Common myeloid progenitor, CD34-positive (primary cell): ENCODE data around the gene ZFYVE16.
A peak's percentile ranks its signal among the peaks of the same experiment; 100 is the strongest.

Experiments used
- CTCF ChIA-PET: fragments of 350-600 bp; sonication (Branson Sonifier 250); formaldehyde crosslinking; loops from one replicate; lab custom pipeline; 2021; ENCODE audit warnings: antibody characterized with exemption; lab: Charles Lee
- POLR2A ChIA-PET: fragments of 350-600 bp; sonication (Branson Sonifier 250); formaldehyde crosslinking; loops from one replicate; lab custom pipeline; 2021; ENCODE audit warnings: antibody characterized with exemption; lab: Charles Lee
- DNase-seq, 3 donors: peaks; one replicate each; pipeline versions ENCODE4 v3.0.0 to v3.0.0-alpha.2; 2013
- H3K27ac ChIP-seq, 2 experiments: 1 replicate in 1 of 2; 2 replicates in 1 of 2; pipeline ENCODE4 v1.7.0; 2013; ENCODE audit warnings: inconsistent platforms in 2 of 2, low read length in 2 of 2, mild to moderate bottlenecking in 2 of 2, low read depth in 1 of 2, moderate library complexity in 1 of 2; ENCODE audit not compliant: severe bottlenecking in 2 of 2, insufficient read depth in 1 of 2, poor library complexity in 1 of 2
- H3K27me3 ChIP-seq, 5 experiments: replicated peaks in 2 of 5; 1 replicate in 3 of 5; 2 replicates in 2 of 5; pipeline versions ENCODE4 v1.6.1 to v1.7.0; 2013; ENCODE audit warnings: low read length in 4 of 5, mild to moderate bottlenecking in 2 of 5, moderate library complexity in 2 of 5, inconsistent platforms in 1 of 5; ENCODE audit not compliant: insufficient read depth in 5 of 5, control insufficient read depth in 4 of 5
- H3K36me3 ChIP-seq, 4 experiments: 1 replicate in 2 of 4; 2 replicates in 2 of 4; pipeline versions ENCODE4 v1.6.1 to v1.7.0; 2013; ENCODE audit warnings: low read length in 3 of 4, control low read depth in 1 of 4, mild to moderate bottlenecking in 1 of 4; ENCODE audit not compliant: control insufficient read depth in 4 of 4, insufficient read depth in 4 of 4
- H3K4me1 ChIP-seq, 4 experiments: 1 replicate in 3 of 4; 2 replicates in 1 of 4; pipeline versions ENCODE4 v1.6.1 to v1.7.1; 2013; ENCODE audit warnings: low read length in 3 of 4, mild to moderate bottlenecking in 3 of 4, control low read depth in 1 of 4, inconsistent platforms in 1 of 4, moderate library complexity in 1 of 4; ENCODE audit not compliant: control insufficient read depth in 4 of 4, insufficient read depth in 4 of 4; ENCODE audit errors: control extremely low read depth in 1 of 4
- H3K4me3 ChIP-seq, 7 experiments: 1 replicate in 4 of 7; 2 replicates in 3 of 7; pipeline versions ENCODE4 v1.5.1 to v1.7.0; 2013; ENCODE audit warnings: mild to moderate bottlenecking in 7 of 7, low read length in 6 of 7, moderate library complexity in 6 of 7, inconsistent platforms in 2 of 7, low read depth in 2 of 7, control low read depth in 1 of 7; ENCODE audit not compliant: insufficient read depth in 4 of 7, control insufficient read depth in 1 of 7; ENCODE audit errors: extremely low read depth in 1 of 7
- H3K9me3 ChIP-seq, 5 experiments: 1 replicate in 4 of 5; 2 replicates in 1 of 5; pipeline versions ENCODE4 v1.6.1 to v1.7.1; 2013; ENCODE audit warnings: low read length in 4 of 5, mild to moderate bottlenecking in 2 of 5, inconsistent platforms in 1 of 5, low read depth in 1 of 5, moderate library complexity in 1 of 5; ENCODE audit not compliant: control insufficient read depth in 4 of 5, insufficient read depth in 2 of 5; ENCODE audit errors: control extremely low read depth in 1 of 5
- WGBS: methylation state at CpG from one replicate; pipeline ENCODE4 v1.1.5; 2013; ENCODE audit not compliant: insufficient coverage; 5-methylcytosine and 5-hydroxymethylcytosine counted together

The ZFYVE16 gene

DNA sequence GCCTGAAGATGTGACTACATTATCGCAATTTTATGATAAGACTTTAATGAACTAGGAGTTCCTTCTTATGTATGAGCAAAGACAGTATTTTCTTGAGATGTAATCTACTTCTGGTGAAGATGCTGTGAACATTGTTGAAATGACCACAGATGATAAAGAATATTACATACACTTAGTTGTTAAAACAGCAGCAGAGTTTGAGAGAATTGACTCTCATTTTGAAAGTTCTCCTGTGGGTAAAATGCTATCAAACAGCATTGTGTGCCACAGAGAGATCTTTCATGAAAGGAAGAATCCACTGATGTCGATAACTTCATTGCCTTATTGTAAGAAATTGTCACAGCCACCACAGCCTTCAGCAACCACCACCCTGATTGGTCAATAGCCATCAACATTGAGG lies 88.0 kb downstream of the ZFYVE16 start:
- H3K4me1 ChIP-seq, result no peaks in the 10 kb centered on the region
- H3K36me3 ChIP-seq, result no peaks in the 10 kb centered on the region
- no peak for DNase-seq
- H3K4me3 ChIP-seq, result no peak overlapping the region
- ChIA-PET POLR2A (no interaction called here), CTCF (no interaction called here)
- no peak overlapping the region for H3K27ac ChIP-seq
- no peaks in the 10 kb centered on the region for H3K9me3 ChIP-seq
- no peaks in the 10 kb centered on the region for H3K27me3 ChIP-seq
- WGBS, result no CpG with 5 or more reads among the region's 2 CpGs

DNA sequence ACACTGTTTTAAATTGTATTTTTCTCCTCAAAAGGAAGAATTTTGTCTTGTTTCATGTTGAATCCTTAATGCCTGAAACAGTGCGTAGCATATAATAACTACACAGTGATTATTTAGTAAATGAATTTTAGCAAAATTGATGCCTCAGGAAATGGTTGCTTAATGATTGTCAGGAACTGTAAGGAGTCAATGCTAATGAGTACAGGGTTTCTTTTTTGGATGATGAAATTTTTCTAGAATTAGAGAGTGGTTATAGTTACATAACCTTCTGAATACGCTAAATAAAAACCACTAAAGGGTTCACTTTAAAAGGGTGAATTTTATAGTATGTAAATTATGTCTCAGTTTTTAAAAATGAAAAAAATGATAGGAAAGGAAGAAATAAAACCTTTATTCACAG lies 94.9 kb downstream of the ZFYVE16 start:
- Histone ChIP-seq H3K27me3 (no peaks in the 10 kb centered on the region), H3K36me3 (peaks cover 0 to 2% (median 0%) of the 10 kb centered on the region in 4 experiments), H3K4me1 (peaks cover 0 to 5% (median 2%) of the 10 kb centered on the region in 4 experiments), H3K9me3 (no peaks in the 10 kb centered on the region), H3K27ac (no peak overlapping the region), H3K4me3 (no peak overlapping the region)
- ChIA-PET CTCF (interaction anchor here (1.3 kb wide), 1 partner anchor 9 kb away, joined by 4 read pairs; no protein-coding TSS in a partner anchor), POLR2A (no interaction called here)
- no CpG with 5 or more reads among the region's 2 CpGs for WGBS
- no peak for DNase-seq

DNA sequence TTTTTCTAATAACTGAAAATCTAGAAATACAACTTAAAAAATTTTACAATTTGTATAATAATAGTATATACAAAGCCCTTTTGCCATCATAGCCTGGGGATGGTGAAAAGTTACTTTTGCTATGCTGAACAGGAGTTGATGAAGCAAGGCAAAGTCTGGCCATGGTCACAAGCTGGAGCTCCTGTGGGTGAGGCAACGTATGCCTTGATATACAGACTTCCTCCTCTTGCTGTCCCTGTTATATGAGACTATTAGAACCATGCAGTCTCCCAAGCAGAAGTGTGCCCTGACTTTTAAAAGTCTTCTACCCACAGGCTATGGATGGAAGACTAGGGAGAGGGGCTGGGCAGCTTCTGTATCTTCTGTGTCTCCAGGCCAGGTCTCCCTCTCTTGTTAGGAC lies 95.8 kb downstream of the ZFYVE16 start:
- H3K4me3 ChIP-seq, result no peak overlapping the region
- WGBS, result no CpG with 5 or more reads among the region's 1 CpG
- peaks cover 0 to 2% (median 0%) of the 10 kb centered on the region in 4 experiments for H3K36me3 ChIP-seq
- no peak overlapping the region for H3K27ac ChIP-seq
- ChIA-PET CTCF (no interaction called here), POLR2A (no interaction called here)
- H3K27me3 ChIP-seq, result no peaks in the 10 kb centered on the region
- H3K4me1 ChIP-seq, result peaks cover 0 to 5% (median 2%) of the 10 kb centered on the region in 4 experiments
- no peaks in the 10 kb centered on the region for H3K9me3 ChIP-seq
- peak in 1 of 3 donors; percentile 14 for DNase-seq

DNA sequence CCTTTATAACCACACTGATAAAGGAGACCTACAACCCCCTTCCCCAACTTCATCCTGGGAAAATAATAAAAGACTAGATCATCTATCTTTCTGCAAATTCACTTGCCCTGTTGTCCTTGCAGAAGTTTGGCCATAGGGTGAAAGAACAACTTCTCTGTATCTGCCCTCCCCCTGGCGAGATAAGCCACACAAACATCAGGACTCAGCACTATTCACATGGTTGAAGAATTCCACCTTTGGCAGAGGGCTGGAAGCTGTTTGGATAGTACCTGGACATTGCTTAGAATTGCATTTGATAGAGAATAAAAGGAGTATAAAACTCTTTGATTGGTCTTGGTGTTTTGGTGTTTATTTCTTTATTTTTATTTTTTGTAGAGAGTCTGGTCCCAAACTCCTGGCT lies 97.0 kb downstream of the ZFYVE16 start:
- Histone ChIP-seq H3K4me1 (peaks cover 0 to 5% (median 2%) of the 10 kb centered on the region in 4 experiments), H3K4me3 (no peak overlapping the region), H3K36me3 (peaks cover 0 to 2% (median 0%) of the 10 kb centered on the region in 4 experiments), H3K27me3 (no peaks in the 10 kb centered on the region), H3K9me3 (no peaks in the 10 kb centered on the region), H3K27ac (no peak overlapping the region)
- WGBS, result no CpG with 5 or more reads among the region's 1 CpG
- CTCF ChIA-PET, result no interaction called here
- no peak for DNase-seq
- POLR2A ChIA-PET, result no interaction called here

DNA sequence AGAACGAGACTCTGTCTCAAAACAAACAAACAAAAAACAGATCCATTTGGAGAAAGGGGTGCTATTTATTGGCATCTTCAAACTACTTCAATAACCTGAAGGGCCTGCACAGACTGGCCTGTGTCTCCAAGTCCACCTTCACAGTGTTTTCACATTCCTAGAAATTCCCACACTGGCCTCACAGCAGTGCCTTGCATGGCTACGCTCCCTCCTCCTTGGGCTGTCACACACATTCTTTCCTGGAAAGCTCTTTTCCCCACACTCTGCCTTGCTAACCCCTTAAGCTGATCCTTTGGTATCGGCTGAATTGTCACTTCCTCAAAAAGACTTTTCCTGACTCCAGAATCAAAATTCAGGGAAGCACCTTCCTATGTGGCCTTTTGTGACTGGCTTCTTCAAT lies 99.8 kb downstream of the ZFYVE16 start:
- 83% methylated on average over 2 of the region's 3 CpGs for WGBS
- Histone ChIP-seq H3K27ac (no peak overlapping the region), H3K9me3 (no peaks in the 10 kb centered on the region), H3K36me3 (peaks cover 0 to 2% (median 0%) of the 10 kb centered on the region in 4 experiments), H3K4me1 (peaks cover 0 to 5% (median 2%) of the 10 kb centered on the region in 4 experiments), H3K4me3 (no peak overlapping the region), H3K27me3 (no peaks in the 10 kb centered on the region)
- DNase-seq, result no peak
- ChIA-PET CTCF (interaction anchor here (1.6 kb wide), 1 partner anchor 11 kb away, joined by 3 read pairs; no protein-coding TSS in a partner anchor), POLR2A (no interaction called here)

DNA sequence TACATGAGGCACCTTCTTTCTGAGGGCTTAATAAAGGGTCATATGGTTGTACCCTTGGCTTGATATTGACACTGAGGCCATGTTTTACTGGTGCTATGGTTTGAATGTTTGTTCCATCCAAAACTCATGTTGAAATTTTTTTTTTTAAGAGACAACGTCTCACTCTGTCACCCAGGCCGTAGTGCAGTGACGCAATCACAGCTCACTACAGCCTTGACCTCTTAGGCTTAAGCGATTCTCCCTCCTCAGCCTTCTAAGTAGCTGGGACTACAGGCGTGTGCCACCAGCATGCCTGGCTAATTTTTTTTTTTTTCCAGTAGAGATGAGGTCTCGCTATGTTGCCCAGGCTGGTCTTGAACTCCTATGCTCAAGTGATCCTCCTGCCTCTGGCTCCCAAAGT lies 101.0 kb downstream of the ZFYVE16 start:
- H3K4me1 ChIP-seq, result peaks cover 0 to 4% (median 0%) of the 10 kb centered on the region in 4 experiments
- DNase-seq, result no peak
- POLR2A ChIA-PET, result no interaction called here
- peaks cover 0 to 2% (median 0%) of the 10 kb centered on the region in 4 experiments for H3K36me3 ChIP-seq
- CTCF ChIA-PET, result no interaction called here
- no peaks in the 10 kb centered on the region for H3K27me3 ChIP-seq
- no peak overlapping the region for H3K4me3 ChIP-seq
- WGBS, result 94% methylated on average over 6 of the region's 6 CpGs
- H3K27ac ChIP-seq, result no peak overlapping the region
- no peaks in the 10 kb centered on the region for H3K9me3 ChIP-seq

DNA sequence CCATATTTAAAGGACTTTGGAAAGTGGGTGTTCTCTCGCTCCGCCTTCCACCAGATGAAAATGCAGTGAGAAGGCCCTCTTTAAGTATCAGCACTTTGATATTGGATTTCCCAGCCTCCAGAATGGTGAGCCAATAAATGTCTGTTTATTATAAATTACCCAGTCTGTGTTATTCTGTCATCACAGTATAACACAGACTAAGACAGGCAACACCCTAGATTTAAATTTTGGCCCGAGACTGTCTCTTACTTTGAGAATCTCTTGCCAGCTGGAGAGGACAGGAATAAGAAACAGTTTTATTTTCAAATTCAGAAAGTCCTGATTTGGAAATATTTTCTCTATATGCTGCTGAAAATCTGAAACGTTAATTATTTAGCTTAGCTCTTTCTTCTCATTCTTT lies 101.5 kb downstream of the ZFYVE16 start:
- Histone ChIP-seq H3K27ac (no peak overlapping the region), H3K4me3 (no peak overlapping the region), H3K27me3 (no peaks in the 10 kb centered on the region), H3K4me1 (no peaks in the 10 kb centered on the region), H3K9me3 (no peaks in the 10 kb centered on the region), H3K36me3 (peaks cover 0 to 2% (median 0%) of the 10 kb centered on the region in 4 experiments)
- DNase-seq, result no peak
- WGBS, result 93% methylated on average over 3 of the region's 4 CpGs
- POLR2A ChIA-PET, result no interaction called here
- CTCF ChIA-PET, result no interaction called here
